Smooth muscle cell of the brain vasculature (primary cell): ENCODE data around the gene GPAT2.
"Not testable (repeated sequence)": the region's sequence is repeated elsewhere in the genome, so short reads cannot be mapped to it uniquely, and the experiment has no call there.

Source experiments
- DNase-seq: peaks from one replicate; pipeline ENCODE4 v3.0.0-alpha.2; 2012; ENCODE audit warnings: low read depth, low spot score

Gene GPAT2, protein sequence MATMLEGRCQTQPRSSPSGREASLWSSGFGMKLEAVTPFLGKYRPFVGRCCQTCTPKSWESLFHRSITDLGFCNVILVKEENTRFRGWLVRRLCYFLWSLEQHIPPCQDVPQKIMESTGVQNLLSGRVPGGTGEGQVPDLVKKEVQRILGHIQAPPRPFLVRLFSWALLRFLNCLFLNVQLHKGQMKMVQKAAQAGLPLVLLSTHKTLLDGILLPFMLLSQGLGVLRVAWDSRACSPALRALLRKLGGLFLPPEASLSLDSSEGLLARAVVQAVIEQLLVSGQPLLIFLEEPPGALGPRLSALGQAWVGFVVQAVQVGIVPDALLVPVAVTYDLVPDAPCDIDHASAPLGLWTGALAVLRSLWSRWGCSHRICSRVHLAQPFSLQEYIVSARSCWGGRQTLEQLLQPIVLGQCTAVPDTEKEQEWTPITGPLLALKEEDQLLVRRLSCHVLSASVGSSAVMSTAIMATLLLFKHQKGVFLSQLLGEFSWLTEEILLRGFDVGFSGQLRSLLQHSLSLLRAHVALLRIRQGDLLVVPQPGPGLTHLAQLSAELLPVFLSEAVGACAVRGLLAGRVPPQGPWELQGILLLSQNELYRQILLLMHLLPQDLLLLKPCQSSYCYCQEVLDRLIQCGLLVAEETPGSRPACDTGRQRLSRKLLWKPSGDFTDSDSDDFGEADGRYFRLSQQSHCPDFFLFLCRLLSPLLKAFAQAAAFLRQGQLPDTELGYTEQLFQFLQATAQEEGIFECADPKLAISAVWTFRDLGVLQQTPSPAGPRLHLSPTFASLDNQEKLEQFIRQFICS

GRCh38 chr2:96034792-96035191, at the start of gene GPAT2:
GPAT2 (minus strand) TSS chr2:96034916; CDS start chr2:96032359, 2,557 bp downstream.
- DNase-seq, result not testable (repeated sequence)

- DNase-seq, result no peak
Measured at GRCh38 chr2:96083989-96084857, 49.5 kb upstream of the GPAT2 start.

GRCh38 chr2:96083064-96083939, 48.6 kb upstream of the GPAT2 start:
- no peak for DNase-seq

GRCh38 chr2:96082211-96083063, 47.7 kb upstream of the GPAT2 start:
- no peak for DNase-seq

GRCh38 chr2:96081042-96081441, 46.3 kb upstream of the GPAT2 start:
- no peak for DNase-seq

DNA sequence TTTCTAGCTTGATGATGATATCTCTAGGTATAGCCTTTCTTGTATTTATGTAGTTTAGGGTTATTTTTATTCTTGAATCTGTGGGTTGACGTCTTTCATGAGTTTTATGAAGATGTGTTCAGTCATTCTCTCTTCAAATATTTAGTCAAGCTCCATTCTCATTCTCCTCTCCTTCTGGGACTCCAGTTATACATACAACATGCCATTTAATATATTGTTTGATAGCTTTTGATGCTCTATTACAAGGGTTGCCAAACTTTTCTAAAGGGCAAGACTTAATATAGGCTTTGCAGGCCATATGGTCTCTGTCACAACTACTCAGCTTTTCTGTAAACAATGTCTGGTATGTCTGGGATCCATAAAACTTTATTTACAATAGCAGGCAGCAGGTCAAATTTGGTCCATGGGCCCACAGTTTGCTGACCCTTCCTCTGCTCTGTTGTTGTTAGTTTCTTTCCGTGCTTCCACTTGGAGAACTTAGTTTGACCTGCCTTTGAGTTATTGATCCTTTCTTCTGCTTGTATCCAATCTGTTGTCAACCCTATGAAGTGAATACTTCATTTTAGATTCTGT, 40.6 kb upstream of the GPAT2 start:
- no peak for DNase-seq

GRCh38 chr2:96074156-96074555, 39.4 kb upstream of the GPAT2 start:
- DNase-seq, result no peak

DNA sequence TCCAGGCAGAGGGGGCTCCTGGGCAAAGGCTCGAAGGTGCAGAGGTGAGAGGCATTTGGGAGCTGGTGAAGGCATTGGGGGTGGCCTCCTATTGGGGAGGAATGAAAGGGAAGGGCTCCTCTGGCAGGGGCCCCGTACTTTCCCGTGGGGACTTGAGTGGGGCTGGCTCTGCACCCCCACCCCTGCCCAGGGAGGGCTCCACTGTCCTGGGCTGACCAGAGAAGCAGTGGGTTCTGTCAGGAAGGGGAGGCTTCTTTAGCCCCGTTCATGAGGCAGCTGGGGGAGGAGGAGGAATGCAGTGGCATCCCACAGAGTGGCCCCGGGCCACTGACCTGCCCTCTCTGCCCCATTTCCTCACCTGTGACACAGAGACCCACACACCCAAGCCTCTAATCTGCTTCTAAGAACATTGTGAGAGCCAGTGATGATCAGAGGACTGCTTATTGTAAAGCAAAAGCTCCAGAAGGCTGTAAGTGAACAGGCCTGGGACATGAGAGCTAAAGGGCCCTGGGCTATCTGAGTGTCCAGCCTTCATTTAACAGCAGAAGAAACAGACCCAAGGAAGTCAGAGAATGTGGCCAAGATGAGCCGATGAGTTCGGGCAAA, 38.6 kb upstream of the GPAT2 start:
- no peak for DNase-seq

DNA sequence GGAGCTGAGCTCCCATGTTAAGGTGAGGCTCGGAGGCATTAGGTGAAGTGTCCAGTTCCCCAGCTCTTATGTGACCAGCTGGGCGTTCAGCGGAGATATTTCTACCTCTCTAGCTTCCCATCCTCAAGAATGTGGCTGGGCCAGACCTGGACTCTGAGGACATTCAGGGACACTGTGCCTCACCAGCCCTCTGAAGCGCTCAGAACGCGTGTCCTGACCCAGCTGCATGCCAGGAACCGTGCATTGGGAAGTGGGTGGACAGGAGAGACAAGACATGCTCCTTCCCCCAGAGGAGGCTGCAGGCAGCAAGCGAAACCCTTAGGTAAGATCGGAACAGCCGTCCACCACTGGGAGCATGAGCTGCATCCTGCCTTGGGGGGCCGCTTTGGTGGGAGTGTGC, 38.0 kb upstream of the GPAT2 start:
- no peak for DNase-seq

DNA sequence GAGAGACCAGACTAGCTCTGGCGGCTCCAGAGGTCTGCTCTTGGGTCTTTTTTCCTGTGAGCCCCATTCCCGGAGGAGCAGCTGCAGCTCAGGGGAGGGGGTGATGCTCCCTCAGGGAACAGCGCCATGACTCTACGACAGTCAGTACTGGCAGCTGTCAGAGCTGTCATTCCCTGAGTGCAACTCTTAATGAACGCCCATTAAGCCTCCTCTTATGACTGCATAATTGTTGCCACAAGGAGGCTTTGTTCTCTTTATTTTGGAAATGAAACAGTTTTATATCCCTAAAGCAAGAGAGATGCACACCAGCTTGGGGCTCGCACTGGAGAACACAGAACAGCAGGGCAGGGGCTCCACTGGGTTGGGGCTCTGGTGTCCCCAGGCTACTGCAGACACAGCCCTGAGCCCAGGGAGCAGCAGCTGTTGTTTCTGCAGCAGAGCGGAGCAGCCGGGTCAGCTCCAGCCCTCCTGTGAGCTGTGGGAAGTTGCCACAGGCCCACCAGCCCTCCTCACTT, 37.3 kb upstream of the GPAT2 start:
- not testable (repeated sequence) for DNase-seq

GRCh38 chr2:96071087-96071976, 36.6 kb upstream of the GPAT2 start:
- not testable (repeated sequence) for DNase-seq

DNA sequence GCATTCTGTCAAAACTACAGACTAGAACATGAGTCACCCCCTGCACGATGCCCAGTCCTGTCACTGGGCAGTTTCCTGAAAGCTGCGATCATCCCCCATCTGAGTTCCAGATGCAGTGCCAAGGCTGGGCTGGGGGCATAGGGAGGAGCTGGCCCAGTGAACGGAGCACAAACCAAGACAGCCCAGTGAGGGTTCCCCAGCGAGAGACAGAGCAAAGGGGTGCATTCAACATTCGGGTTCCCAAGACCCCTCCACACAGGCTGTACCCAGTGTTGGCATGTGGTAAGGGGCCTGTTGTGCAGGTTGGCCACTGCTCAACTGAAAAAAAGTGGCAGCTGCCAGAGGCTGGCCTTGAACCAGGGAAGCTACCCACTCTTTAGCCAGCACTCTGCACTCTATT, 35.6 kb upstream of the GPAT2 start:
- DNase-seq, result not testable (repeated sequence)

- DNase-seq, result not testable (repeated sequence)
Measured at GRCh38 chr2:96069878-96070277, 35.2 kb upstream of the GPAT2 start.

GRCh38 chr2:96067902-96068581, 33.3 kb upstream of the GPAT2 start:
- not testable (repeated sequence) for DNase-seq

DNA sequence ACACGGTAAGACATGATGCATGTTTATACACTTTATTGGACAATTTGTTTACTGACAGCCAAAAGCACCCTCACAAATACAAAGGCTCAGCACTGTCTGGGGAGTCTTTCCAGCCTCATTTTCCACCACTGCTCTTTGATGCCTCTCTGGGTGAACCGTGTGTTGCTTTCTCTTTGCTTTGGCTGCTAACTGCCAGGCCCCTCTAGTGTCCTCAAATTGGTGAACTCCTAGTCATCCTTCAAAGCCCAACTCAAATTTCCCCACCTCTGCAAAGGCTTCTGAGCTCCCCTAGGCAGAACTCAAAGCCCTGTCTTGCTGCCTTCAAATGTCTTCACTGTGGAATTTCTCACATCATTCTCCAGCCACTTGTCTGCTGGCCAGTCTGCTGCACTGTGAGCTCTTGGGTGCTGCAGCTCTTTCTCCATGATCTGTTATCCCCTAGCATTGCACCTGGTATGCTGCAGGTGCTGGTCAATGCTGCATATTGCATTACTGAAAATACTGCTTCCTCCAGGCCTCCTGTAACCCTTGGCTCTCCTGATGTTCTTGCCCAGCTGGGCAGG, 32.5 kb upstream of the GPAT2 start:
- DNase-seq, result not testable (repeated sequence)

DNA sequence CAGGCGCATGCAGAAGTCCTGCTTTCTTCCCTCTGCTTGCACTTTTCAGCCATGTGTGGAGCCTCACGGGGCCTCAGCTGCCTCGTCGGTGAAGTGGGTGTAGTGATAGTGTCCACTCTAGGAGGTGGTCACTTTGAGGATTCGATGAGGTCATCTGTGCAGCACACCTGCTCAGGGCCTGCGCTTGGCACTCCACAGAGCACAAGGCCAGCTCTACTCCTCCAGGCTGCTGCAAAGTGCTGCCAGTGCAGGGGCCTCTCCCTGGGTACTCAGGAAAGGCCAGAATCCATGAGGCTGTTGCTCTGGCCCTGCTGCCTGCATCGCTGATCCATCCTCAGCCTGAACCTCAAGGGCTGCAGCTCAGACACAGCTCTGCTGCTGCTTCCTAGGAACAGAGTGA, 31.8 kb upstream of the GPAT2 start:
- DNase-seq, result not testable (repeated sequence)

DNA sequence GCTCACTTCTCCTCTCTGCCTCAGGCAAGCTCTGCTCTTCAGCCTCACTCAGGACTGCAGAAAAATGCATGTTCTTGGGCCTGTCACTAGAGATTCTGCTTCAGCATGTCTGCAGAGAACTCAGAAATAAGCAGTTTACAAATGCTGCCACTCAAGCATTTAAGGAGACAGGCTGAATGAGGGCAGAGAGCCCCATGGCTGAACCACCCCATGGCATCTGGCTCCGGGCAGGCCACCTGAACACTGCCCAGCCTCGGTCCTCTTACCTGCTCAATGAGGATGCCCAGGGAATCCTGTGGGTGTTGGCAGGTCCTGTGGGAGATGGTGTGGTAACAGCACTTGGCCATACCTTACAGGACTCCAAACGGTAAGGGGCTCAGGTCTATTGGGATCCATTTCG, 31.2 kb upstream of the GPAT2 start:
- DNase-seq, result not testable (repeated sequence)
